Astrocyte of the spinal cord (primary cell): ENCODE data around the gene CYP4F22.

Source experiments
- DNase-seq: peaks from one replicate; pipeline ENCODE4 v3.0.0; 2011; ENCODE audit warnings: low read depth, low spot score
- H3K4me3 ChIP-seq: 2 replicates; pipeline ENCODE4 v1.5.1; 2011; ENCODE audit warnings: low read depth, mild to moderate bottlenecking, low read length, moderate library complexity
- CTCF ChIP-seq: IDR thresholded peaks from 2 replicates; pipeline ENCODE4 v1.5.1; 2012; ENCODE audit warnings: low read depth, mild to moderate bottlenecking, low read length, inconsistent platforms
- in situ Hi-C: cut with HindIII; loops from 2 replicates; pipeline ENCODE4 v1.10.0; 2017; ENCODE audit warnings: low sequenced_read_pairs

CYP4F22 gene

DNA sequence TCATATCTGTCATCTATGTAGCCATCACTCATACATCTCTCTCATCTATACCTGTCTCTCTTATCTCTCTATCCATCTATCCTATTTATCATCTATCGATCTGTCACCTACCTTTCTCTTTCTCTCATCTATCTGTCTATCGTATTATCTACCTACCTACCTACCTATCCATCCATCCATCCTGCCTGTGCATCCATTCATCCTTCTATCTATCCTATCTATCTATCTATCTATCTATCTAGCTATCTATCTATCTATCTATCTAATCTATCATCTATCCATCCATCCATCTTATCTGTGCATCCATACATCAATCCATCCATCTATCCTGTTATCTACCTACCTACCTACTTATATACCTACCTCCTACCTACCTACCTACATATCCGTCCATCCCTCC is 62.1 kb downstream of the CYP4F22 start:
- DNase-seq = no peak
- H3K4me3 ChIP-seq = no peak overlapping the region
- no peak for TF ChIP-seq CTCF
- in situ Hi-C loops = no loop called here

DNA sequence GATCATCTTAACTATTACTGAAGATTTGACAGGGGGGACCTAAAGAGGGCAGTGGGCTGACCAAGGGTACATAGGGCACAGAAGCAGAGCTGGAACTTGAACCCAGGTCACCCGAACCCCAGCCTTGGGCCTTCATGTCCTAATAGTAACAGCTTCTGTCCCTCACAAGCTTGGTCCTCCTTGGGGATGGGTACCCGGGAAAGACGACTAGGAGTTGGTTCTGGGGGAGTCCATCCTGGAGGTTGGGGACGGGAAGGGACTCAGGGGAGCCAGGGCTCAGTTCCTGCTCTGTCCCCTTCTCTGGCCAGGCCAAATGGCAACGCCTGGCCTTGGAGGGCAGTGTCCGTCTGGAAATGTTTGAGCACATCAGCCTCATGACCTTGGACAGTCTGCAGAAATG is 67.1 kb downstream of the CYP4F22 start:
- no peak for DNase-seq
- in situ Hi-C loops = no loop called here
- no peak for TF ChIP-seq CTCF
- H3K4me3 ChIP-seq = no peak overlapping the region

DNA sequence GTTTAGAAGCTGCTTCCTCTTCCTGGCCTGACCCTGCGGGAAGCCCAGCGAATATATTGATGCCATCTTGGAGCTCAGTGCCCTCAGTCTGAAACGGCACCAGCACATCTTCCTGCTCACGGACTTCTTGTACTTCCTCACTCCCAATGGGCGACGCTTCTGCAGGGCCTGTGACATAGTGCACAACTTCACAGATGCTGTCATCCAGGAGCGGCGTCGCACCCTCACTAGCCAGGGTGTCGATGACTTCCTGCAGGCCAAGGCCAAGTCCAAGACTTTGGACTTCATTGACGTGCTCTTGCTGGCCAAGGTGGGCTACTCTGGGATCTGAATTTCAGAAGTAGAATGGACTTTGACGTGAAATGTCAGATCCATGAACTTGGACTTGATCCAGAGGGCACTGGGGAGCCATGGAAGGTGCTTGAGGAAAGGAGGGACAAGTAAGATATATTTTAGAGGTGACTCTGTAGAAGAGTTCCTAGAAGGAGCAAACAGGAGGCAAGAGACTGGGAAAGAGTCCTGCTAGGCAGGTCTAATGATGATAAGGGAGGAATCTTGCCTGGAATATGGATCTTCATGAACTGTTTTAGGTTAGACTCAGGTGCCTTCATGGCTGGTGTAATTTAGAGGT is 68.3 kb downstream of the CYP4F22 start:
- H3K4me3 ChIP-seq = no peak overlapping the region
- no peak for DNase-seq
- TF ChIP-seq CTCF = no peak
- in situ Hi-C loops = no loop called here

DNA sequence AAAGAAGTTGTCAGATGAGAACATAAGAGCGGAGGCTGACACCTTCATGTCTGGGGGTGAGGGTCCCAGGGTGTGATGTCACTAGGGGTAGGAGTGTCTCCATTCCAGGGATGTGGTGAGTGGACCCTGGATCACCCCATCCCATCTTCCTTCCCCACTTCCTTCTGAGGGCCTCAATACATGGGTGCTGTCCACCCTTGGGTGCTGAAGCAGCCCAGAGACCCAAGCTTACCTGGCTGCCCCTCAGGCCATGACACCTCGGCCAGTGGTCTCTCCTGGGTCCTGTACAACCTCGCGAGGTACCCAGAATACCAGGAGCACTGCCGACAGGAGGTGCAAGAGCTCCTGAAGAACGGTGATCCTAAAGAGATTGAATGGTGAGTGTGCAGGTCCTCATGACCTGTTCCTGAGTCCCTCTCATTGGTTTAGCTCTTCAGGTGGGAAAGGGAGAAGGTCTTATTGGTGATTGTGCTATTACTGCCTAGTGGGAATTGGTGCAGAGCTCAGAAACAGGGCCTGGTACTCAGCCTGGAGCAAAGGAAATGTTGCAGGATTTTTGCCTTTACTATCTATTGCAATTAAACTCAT is 69.0 kb downstream of the CYP4F22 start:
- in situ Hi-C loops = no loop called here
- DNase-seq = no peak
- H3K4me3 ChIP-seq = no peak overlapping the region
- TF ChIP-seq CTCF = no peak

- in situ Hi-C loops = no loop called here
- no peak overlapping the region for H3K4me3 ChIP-seq
- no peak for DNase-seq
- TF ChIP-seq CTCF = no peak
Observed at GRCh38 chr19:15583346-15583745, 75.0 kb downstream of the CYP4F22 start.

DNA sequence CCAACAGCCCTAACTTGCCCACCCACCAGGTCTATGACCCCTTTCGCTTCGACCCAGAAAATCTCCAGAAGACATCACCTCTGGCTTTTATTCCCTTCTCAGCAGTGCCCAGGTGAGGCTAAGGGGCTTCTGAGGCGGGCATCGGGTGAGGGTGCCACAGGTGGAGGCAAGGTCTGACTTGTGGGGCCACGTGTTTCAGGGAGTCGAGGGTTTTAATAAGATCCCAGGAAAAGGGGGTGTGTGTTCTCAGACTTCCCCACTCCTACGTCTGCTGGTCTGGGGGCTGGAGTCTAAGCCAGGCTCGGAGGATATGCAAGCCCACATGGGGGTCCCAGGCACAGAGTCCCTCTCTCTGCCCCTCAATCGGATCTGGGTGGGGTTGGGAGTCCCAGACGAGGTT is 75.8 kb downstream of the CYP4F22 start:
- no peak for TF ChIP-seq CTCF
- in situ Hi-C loops = no loop called here

More for the DNA sequence above, 75.8 kb downstream of the CYP4F22 start:
- H3K4me3 ChIP-seq = no peak overlapping the region
- DNase-seq = no peak
